H9 (cell line): ENCODE results near the gene ATP6V1C2. TPM values are rescaled to one million over a fixed set of nuclear protein-coding genes. Genes with fewer than 3 reads are reported as not detected.
A peak's percentile ranks its signal among the peaks of the same experiment; 100 is the strongest.

Experiments
- DNase-seq: peaks from one replicate; pipeline ENCODE4 v3.0.0-alpha.2; 2017
- H2AFZ ChIP-seq: one replicate; pipeline ENCODE4 v1.6.1; 2013; ENCODE audit warnings: mild to moderate bottlenecking, low read length, control low read depth, moderate library complexity
- H2AK5ac ChIP-seq: 2 replicates; pipeline ENCODE4 v1.6.1; 2013; ENCODE audit warnings: low read length, control low read depth, mixed read lengths; ENCODE audit not compliant: insufficient read length
- H2BK120ac ChIP-seq: one replicate; pipeline ENCODE4 v1.6.1; 2013; ENCODE audit warnings: low read depth, mild to moderate bottlenecking, low read length, control low read depth, inconsistent platforms; ENCODE audit not compliant: poor library complexity, severe bottlenecking
- H2BK12ac ChIP-seq: 2 replicates; pipeline ENCODE4 v1.6.1; 2013; ENCODE audit warnings: low read length, control low read depth, mixed read lengths, low read depth; ENCODE audit not compliant: insufficient read length
- H2BK15ac ChIP-seq: 2 replicates; pipeline ENCODE4 v1.6.1; 2013; ENCODE audit warnings: low read depth, low read length, control low read depth
- H2BK20ac ChIP-seq: one replicate; pipeline ENCODE4 v1.6.1; 2013; ENCODE audit warnings: low read depth, mild to moderate bottlenecking, low read length, control low read depth, inconsistent platforms; ENCODE audit not compliant: poor library complexity, severe bottlenecking
- H2BK5ac ChIP-seq: 2 replicates; pipeline ENCODE4 v1.6.1; 2013; ENCODE audit warnings: low read length, control low read depth, mixed read lengths; ENCODE audit not compliant: insufficient read length
- H3K14ac ChIP-seq: 2 replicates; pipeline ENCODE4 v1.6.1; 2013; ENCODE audit warnings: low read length, control low read depth; ENCODE audit not compliant: insufficient read depth
- H3K18ac ChIP-seq: 2 replicates; pipeline ENCODE4 v1.6.1; 2013; ENCODE audit warnings: low read depth, mild to moderate bottlenecking, mixed read lengths, low read length, control low read depth; ENCODE audit not compliant: insufficient read length
- H3K23ac ChIP-seq: 2 replicates; pipeline ENCODE4 v1.6.1; 2013; ENCODE audit warnings: low read length, control low read depth, mixed read lengths, low read depth; ENCODE audit not compliant: insufficient read length
- H3K23me2 ChIP-seq: 2 replicates; pipeline ENCODE4 v1.6.1; 2013; ENCODE audit warnings: low read depth, mild to moderate bottlenecking, mixed read lengths, low read length, control low read depth; ENCODE audit not compliant: insufficient read length, poor library complexity, severe bottlenecking
- H3K27ac ChIP-seq: 2 replicates; pipeline ENCODE4 v1.5.1; 2013; ENCODE audit warnings: low read length, control low read depth, mixed read lengths, low read depth; ENCODE audit not compliant: insufficient read length
- H3K27me3 ChIP-seq: 2 replicates; pipeline ENCODE4 v1.6.1; 2013; ENCODE audit warnings: low read length, control low read depth, inconsistent platforms; ENCODE audit not compliant: insufficient read depth
- H3K4ac ChIP-seq: 2 replicates; pipeline ENCODE4 v1.6.1; 2013; ENCODE audit warnings: low read depth, mild to moderate bottlenecking, control low read depth, inconsistent platforms, low read length, moderate library complexity
- H3K4me1 ChIP-seq: 2 replicates; pipeline ENCODE4 v1.6.1; 2013; ENCODE audit warnings: low read length, control low read depth, inconsistent platforms; ENCODE audit not compliant: insufficient read depth
- H3K4me2 ChIP-seq: 2 replicates; pipeline ENCODE4 v1.6.1; 2013; ENCODE audit warnings: low read length, control low read depth, mixed read lengths; ENCODE audit not compliant: insufficient read length, insufficient read depth
- H3K56ac ChIP-seq: 2 replicates; pipeline ENCODE4 v1.6.1; 2013; ENCODE audit warnings: low read depth, mild to moderate bottlenecking, mixed read lengths, low read length, control low read depth; ENCODE audit not compliant: insufficient read length
- H3K79me1 ChIP-seq: 2 replicates; pipeline ENCODE4 v1.6.1; 2013; ENCODE audit warnings: low read depth, mild to moderate bottlenecking, moderate library complexity, low read length, control low read depth, inconsistent platforms; ENCODE audit not compliant: insufficient read depth, poor library complexity, severe bottlenecking
- H3K79me2 ChIP-seq: 2 replicates; pipeline ENCODE4 v1.6.1; 2013; ENCODE audit warnings: low read length, control low read depth, inconsistent platforms; ENCODE audit not compliant: insufficient read depth
- H3K9ac ChIP-seq: 2 replicates; pipeline ENCODE4 v1.6.1; 2013; ENCODE audit warnings: low read length, control low read depth, mixed read lengths; ENCODE audit not compliant: insufficient read length; ENCODE audit errors: extremely low read depth
- H3K9me3 ChIP-seq: one replicate; pipeline ENCODE4 v1.6.1; 2013; ENCODE audit warnings: low read depth, low read length, inconsistent platforms; ENCODE audit not compliant: control insufficient read depth
- H3T11ph ChIP-seq: one replicate; pipeline ENCODE4 v1.6.1; 2013; ENCODE audit warnings: mild to moderate bottlenecking, low read length, control low read depth, inconsistent platforms
- H4K20me1 ChIP-seq: one replicate; pipeline ENCODE4 v1.6.1; 2013; ENCODE audit not compliant: control insufficient read depth, insufficient read length, insufficient read depth
- H4K5ac ChIP-seq: 2 replicates; pipeline ENCODE4 v1.6.1; 2013; ENCODE audit warnings: low read depth, mild to moderate bottlenecking, mixed read lengths, low read length, control low read depth; ENCODE audit not compliant: insufficient read length
- H4K8ac ChIP-seq: replicated peaks from 2 replicates; pipeline ENCODE4 v1.6.1; 2013; ENCODE audit warnings: low read length, control low read depth, mixed read lengths, low read depth; ENCODE audit not compliant: insufficient read length
- H4K91ac ChIP-seq: 2 replicates; pipeline ENCODE4 v1.6.1; 2013; ENCODE audit warnings: low read depth, mild to moderate bottlenecking, moderate library complexity, mixed read lengths, low read length, control low read depth; ENCODE audit not compliant: insufficient read length
- H3K27ac Mint-ChIP-seq, 3 experiments: 2 replicates in 2 of 3; 3 replicates in 1 of 3; pipeline ENCODE4 v1.8.0; 2020 to 2021; ENCODE audit warnings: mixed read lengths in 3 of 3, mild to moderate bottlenecking in 1 of 3, moderate library complexity in 1 of 3
- H3K27me3 Mint-ChIP-seq: 2 replicates; pipeline ENCODE4 v1.8.0; 2021; ENCODE audit warnings: low read depth, mild to moderate bottlenecking, moderate library complexity, mixed read lengths
- H3K36me3 Mint-ChIP-seq, 3 experiments: 2 replicates in 2 of 3; 3 replicates in 1 of 3; pipeline ENCODE4 v1.8.0; 2020 to 2021; ENCODE audit warnings: low read depth in 3 of 3, mixed read lengths in 3 of 3; ENCODE audit not compliant: insufficient read depth in 1 of 3
- H3K4me1 Mint-ChIP-seq, 2 experiments: 2 replicates each; pipeline ENCODE4 v1.8.0; 2020; ENCODE audit warnings: mixed read lengths in 2 of 2
- H3K4me3 Mint-ChIP-seq, 2 experiments: 2 replicates in 1 of 2; 3 replicates in 1 of 2; pipeline ENCODE4 v1.8.0; 2020 to 2021; ENCODE audit warnings: mild to moderate bottlenecking in 2 of 2, mixed read lengths in 2 of 2, moderate library complexity in 1 of 2
- H3K9me3 Mint-ChIP-seq, 2 experiments: 2 replicates in 1 of 2; 3 replicates in 1 of 2; pipeline ENCODE4 v1.8.0; 2020; ENCODE audit warnings: mild to moderate bottlenecking in 2 of 2, mixed read lengths in 2 of 2, moderate library complexity in 1 of 2
- WGBS: extraction: QIAGEN DNeasy Blood & Tissue Kit; methylation state at CpG from one replicate; pipeline ENCODE4 v1.1.7; 2013; ENCODE audit warnings: missing lambda C conversion rate, low lambda C conversion rate, mixed read lengths; ENCODE audit not compliant: insufficient read length; ENCODE audit errors: extremely low coverage; 5-methylcytosine and 5-hydroxymethylcytosine counted together
- total RNA-seq: library from RNA; stranded (reverse); gene quantifications from 2 replicates; pipeline ENCODE4 v1.2.1, GENCODE V29; 2021
- TF ChIP-seq, protein P1 (sequence below): fragments of 200-600 bp; sonication (generic); conservative IDR thresholded peaks from 3 replicates; pipeline ENCODE4 v1.8.0; 2021; ENCODE audit warnings: antibody characterized with exemption, mild to moderate bottlenecking

Gene ATP6V1C2
- total RNA-seq, 1 experiment from 2014 or later = 1.2 TPM

DNA sequence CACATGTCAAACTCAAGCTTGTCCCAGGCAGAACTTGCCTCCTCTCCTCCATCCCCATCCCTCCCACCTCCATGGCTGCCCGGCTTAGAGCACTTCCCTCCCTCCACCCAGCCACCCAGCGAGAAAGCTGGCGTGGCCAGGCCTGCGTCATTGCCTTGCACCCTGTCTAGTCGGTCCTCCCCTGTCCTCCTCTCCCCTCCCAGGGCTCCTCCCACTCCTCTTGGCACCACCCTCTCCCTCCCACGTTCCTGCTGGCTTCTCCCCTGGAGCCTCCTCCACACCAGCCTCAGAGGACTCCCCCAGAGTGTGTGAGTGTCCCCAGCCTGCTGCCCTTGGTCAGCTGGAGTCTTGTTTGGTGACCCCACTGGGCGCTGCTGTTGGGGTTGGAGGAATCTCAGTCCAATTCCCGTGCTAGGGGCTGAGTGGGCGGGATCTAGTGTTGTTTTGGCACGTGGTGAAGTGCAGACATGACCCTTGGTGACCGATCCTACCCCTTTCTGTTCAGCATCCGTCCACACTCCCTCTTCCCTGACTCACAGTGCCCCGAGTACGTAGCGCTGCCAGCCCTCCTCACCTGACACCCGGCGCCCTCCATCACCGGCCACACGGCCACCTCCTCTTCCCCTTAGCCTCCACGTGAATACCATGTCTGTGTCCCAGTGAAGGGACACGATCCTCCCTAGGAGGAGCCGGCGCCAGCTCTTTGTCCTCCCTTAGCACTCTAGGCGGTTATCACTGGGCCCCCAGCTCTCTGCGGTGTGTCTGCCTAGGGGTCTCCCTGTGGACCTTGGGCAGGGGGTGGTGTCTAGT, 41.4 kb downstream of the ATP6V1C2 start:
- H3K9me3 ChIP-seq = no peaks in the 10 kb centered on the region

More for the DNA sequence above, 41.4 kb downstream of the ATP6V1C2 start:
- no peak overlapping the region for H3K18ac ChIP-seq
- H3K9ac ChIP-seq = no peak overlapping the region
- H3K27me3 ChIP-seq = no peaks in the 10 kb centered on the region
- no peak overlapping the region for H2AK5ac ChIP-seq
- H3K36me3 Mint-ChIP-seq = no peaks in the 10 kb centered on the region
- H2BK12ac ChIP-seq = no peak overlapping the region
- WGBS = no CpG with 5 or more reads among the region's 25 CpGs
- peak overlapping the region in 2 of 3 experiments; percentile 44 to 83; a peak in 2 of 7 replicates for H3K27ac Mint-ChIP-seq
- no peak overlapping the region for H3K4ac ChIP-seq
- H2BK20ac ChIP-seq = no peak overlapping the region
- H3K4me1 ChIP-seq = no peaks in the 10 kb centered on the region
- H3T11ph ChIP-seq = no peak overlapping the region
- H3K27me3 Mint-ChIP-seq = peaks cover 7% of the 10 kb centered on the region
- no peak overlapping the region for H2BK15ac ChIP-seq
- H3K9me3 Mint-ChIP-seq = no peaks in the 10 kb centered on the region
- no peak overlapping the region for H2AFZ ChIP-seq
- H3K14ac ChIP-seq = no peak overlapping the region
- no peak overlapping the region for H3K56ac ChIP-seq
- H3K4me3 Mint-ChIP-seq = no peak overlapping the region; a peak in 1 of 5 replicates
- no peak for DNase-seq
- no peak overlapping the region for H4K8ac ChIP-seq
- H3K79me2 ChIP-seq = no peaks in the 10 kb centered on the region
- no peak overlapping the region for H3K27ac ChIP-seq
- H3K23me2 ChIP-seq = no peaks in the 10 kb centered on the region
- H2BK120ac ChIP-seq = no peak overlapping the region
- no peak overlapping the region for H3K4me2 ChIP-seq
- TF ChIP-seq, protein P1, sequence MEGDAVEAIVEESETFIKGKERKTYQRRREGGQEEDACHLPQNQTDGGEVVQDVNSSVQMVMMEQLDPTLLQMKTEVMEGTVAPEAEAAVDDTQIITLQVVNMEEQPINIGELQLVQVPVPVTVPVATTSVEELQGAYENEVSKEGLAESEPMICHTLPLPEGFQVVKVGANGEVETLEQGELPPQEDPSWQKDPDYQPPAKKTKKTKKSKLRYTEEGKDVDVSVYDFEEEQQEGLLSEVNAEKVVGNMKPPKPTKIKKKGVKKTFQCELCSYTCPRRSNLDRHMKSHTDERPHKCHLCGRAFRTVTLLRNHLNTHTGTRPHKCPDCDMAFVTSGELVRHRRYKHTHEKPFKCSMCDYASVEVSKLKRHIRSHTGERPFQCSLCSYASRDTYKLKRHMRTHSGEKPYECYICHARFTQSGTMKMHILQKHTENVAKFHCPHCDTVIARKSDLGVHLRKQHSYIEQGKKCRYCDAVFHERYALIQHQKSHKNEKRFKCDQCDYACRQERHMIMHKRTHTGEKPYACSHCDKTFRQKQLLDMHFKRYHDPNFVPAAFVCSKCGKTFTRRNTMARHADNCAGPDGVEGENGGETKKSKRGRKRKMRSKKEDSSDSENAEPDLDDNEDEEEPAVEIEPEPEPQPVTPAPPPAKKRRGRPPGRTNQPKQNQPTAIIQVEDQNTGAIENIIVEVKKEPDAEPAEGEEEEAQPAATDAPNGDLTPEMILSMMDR = no peak
- peaks cover 5 to 11% of the 10 kb centered on the region in 2 experiments for H3K4me1 Mint-ChIP-seq
- no peaks in the 10 kb centered on the region for H3K79me1 ChIP-seq
- no peak overlapping the region for H2BK5ac ChIP-seq
- H4K20me1 ChIP-seq = no peaks in the 10 kb centered on the region
- H4K91ac ChIP-seq = no peak overlapping the region
- no peak overlapping the region for H4K5ac ChIP-seq
- no peak overlapping the region for H3K23ac ChIP-seq
